GM21447 (cell line): ENCODE data around the gene NFIC.
"Not testable (repeated sequence)": the region's sequence is repeated elsewhere in the genome, so short reads cannot be mapped to it uniquely, and the experiment has no call there.

ENCODE experiments used
- ATAC-seq: cut with Tn5 transposase; IDR thresholded peaks from one replicate; pipeline ENCODE4 v1.9.1; 2021; ENCODE audit not compliant: unreplicated experiment

Gene NFIC

DNA sequence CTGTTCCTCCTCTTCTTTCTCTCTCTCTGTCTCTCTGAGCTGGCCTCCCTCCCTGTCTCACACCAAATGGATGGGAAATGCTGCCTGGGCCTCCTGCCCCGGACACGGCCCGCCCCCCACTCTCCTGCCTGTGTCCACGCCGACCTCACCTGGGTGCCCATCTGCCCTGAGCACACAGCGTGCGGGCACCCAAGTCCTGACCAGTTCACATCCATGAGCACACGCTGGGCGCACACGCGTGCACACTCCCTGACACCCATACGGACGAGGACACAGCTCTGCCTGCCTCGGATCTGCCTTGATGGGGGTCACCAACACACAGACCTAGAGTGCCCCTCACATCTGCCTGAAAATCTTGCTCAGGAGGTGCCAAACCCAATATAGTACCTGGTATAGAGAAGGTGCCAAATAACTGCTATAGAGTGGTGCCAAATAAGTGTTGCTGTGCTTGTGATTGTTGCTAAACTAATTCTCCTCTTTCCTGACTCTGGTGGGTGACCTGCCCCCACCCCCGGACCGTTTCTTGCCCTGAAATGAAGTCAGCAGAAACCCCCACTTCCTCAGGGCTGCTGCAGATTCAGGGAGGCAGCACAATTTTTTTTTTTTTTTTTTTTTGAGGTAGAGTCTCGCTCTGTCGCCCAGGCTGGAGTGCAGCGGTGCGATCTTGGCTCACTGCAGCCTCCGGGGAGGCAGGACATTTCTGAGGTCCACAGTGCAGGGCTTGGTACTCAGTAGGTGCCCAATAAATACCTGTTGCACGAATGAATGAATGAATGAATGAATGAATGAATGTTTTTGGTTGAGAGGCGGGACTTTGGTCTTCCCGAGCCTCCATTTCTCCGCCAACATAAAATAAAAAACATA, 4.6 kb downstream of the NFIC start:
- ATAC-seq, result no peak

DNA sequence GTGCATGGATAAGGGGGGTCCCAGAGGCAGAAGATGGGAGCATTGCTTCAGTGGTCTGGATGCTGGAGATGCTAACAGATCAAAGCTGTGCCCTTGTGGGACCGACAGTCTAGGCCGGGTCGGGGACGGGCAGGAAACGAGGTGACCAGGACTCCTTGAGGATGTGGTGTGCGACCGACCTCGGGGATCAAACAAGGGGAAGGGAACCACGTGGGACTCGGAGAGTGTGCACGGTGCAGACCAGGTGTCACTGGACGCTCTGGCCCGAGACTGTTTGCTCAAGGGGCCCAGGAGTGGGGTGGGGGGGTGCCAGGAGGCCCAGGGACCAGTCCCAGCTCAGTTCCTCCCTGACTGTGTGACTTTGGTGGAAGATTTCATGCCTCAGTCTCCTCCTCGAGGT, 6.0 kb downstream of the NFIC start:
- ATAC-seq, result no peak

DNA sequence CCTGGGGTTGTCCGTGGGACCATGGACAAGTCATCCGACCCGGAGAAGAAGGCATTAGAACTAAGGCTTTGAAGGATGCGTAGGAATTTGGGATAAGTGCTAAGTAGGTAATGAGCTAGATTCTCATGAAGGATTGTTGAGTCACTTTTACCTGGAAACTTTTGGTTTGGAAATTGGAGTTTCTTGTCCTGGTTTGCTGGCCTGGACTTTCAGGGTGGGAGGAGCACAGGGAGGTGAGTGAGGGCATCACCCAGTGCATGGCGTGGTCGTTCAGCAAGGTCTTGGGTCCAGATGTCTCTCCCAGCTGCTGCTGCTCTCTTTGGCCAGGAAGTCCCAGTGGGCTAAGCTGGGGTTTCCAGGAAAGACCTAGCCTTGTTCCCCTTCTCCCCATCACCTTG, 7.6 kb downstream of the NFIC start:
- no peak for ATAC-seq

DNA sequence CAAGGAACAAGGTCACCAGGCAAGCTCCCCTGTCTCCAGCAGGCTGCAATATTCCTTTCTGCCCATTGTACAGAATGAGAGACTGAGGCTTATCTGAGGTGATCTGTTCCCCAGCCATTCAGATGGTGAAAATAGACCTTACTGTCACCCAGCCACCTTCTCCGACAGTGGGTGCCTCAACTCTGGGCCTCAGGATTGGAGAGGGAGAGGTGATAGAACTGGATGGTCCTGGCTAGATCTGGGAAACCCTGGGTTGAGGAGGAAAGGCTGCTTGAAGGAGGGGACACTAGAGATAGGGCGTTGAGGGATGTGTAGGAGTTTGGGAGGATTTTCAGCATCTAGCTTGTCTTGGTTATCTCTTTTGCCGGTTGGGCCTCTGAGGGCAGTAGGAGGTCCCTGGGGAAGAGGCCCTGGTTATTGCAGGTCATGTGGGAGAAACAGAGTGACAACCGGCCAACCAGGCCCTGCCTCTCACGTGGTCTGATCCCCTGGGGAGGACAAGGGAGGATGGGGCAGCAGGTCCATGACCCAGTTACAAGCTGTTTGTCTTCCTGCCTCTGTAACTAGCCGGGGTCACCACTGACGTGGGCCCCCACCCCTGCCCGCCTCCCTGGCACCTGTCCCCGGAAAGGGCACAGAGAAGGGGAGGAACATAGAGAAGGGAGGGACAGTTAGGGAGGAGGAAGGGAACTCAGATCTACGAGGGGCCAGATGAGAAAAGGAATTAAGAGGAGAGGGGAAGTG, 8.2 kb downstream of the NFIC start:
- no peak for ATAC-seq

GRCh38 chr19:3375221-3376090, 9.1 kb downstream of the NFIC start:
- ATAC-seq, result no peak

- ATAC-seq, result not testable (repeated sequence)
Measured at GRCh38 chr19:3376091-3376455, 9.7 kb downstream of the NFIC start.

DNA sequence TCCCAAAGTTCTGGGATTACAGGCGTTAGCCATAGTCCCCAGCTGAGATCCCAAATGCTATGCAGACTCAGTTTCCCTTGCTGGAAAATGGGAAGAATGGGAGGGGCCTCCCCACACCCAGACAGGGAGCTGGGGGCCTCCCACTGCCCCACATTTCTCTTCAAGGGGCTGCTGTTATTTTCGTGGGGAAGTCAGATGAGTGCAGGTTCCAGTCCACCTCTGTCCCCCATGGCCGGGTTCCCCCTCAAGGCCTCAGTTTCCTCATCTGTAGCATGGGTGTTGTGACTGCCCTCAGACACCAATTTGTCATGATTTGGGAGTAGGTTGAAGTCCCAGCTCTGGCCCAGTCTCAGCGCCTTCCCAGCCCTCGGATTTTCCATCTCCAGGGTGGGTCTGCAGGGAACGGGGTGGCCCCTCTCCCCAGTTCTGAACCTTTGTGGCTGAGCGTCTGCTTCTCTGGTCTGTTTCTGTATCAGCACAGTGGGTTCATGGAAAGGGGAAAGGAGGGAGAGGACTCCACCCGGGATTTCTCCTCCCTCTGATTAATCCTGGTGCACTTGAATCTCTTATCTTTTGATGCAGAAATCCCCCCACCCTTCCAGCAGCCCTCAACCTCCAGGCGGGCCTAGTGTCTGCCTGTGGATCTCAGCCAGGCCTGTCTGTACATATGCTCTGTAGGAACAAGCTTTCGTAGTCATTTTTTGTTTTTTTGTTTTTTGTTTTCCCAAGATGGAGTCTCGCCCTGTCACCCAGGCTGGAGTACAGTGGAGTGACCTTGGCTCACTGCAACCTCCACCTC, 12.2 kb downstream of the NFIC start:
- no peak for ATAC-seq

GRCh38 chr19:3380829-3381228, 14.4 kb downstream of the NFIC start:
- ATAC-seq, result no peak

DNA sequence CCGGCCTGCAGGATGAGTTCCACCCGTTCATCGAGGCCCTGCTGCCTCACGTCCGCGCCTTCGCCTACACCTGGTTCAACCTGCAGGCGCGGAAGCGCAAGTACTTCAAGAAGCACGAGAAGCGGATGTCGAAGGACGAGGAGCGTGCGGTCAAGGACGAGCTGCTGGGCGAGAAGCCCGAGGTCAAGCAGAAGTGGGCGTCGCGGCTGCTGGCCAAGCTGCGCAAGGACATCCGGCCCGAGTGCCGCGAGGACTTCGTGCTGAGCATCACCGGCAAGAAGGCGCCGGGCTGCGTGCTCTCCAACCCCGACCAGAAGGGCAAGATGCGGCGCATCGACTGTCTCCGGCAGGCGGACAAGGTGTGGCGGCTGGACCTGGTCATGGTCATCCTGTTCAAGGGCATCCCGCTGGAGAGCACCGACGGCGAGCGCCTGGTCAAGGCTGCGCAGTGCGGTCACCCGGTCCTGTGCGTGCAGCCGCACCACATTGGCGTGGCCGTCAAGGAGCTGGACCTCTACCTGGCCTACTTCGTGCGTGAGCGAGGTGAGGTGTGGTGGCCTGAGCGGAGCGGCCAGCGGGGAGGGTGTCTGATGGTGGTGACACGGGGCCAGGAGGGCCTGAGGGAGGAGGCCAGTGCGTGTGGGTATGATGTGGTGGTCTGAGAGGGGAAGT, 15.5 kb downstream of the NFIC start:
- ATAC-seq, result no peak

DNA sequence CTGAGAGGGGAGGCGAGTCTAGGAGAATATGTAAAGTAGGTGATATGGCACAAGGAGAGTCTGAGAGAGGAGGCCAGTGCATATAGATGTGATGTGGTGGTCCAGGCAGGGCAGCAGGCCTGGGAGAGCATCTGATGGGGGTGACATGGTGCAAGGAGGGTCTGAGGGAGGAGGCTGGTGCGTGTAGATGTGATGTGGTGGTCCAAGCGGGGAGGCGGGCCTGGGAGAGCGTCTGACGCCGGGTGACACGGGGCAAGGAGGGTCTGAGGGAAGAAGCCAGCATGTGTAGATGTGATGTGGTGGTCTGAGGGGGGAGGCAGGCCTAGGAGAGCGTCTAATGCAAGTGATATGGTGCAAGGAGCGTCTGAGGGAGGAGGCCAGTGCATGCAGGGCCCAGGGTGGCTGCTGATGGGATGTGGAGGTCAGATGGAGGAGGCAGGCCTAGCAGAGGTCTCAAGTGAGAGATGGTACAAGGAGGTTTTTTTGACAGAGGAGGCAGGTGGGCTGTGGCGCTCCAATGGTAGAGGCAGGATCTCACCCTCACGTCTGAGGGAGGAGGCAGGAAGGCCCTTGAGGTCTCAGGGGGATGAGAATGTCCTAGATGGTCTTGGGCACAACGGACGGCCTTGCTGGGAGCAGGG, 16.2 kb downstream of the NFIC start:
- ATAC-seq, result no peak

- ATAC-seq, result no peak
Measured at GRCh38 chr19:3383121-3383722, 16.8 kb downstream of the NFIC start.

DNA sequence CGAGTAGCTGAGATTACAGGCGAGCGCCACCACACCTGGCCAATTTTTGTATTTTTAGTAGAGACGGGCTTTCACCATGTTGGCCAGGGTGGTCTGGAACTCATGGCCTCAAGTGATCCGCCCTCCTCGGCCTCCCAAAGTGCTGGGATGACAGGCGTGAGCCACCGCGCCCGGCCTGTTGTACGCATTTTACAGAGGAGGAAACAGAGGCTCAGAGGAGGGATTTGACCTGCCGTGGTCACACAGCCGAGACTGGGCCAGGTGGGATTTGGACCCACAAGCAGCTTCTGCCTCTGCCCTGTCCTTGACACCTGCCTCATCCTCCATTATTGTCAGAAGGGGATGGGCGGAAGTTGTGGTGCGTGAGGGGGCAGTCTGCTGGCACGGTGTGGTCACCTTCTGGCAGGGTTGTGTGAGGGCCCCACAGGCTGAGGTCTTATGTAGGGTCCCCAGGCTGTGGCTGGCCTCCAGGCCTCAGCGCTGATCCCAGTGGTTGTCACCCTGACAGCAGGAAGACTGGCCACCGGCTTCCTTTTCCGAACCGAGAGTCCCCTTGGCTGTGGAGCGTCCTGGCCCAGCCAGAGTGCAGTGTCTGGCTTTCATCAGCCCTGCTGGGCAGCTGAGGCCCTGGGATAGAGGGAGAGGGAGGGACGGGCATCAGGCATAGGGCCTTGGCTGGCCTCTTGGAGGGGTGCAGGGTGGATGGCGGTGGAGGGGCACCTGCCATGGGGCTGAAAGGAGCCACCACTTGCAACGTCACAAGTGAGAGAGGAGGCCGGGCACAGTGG, 20.3 kb downstream of the NFIC start:
- ATAC-seq, result no peak

DNA sequence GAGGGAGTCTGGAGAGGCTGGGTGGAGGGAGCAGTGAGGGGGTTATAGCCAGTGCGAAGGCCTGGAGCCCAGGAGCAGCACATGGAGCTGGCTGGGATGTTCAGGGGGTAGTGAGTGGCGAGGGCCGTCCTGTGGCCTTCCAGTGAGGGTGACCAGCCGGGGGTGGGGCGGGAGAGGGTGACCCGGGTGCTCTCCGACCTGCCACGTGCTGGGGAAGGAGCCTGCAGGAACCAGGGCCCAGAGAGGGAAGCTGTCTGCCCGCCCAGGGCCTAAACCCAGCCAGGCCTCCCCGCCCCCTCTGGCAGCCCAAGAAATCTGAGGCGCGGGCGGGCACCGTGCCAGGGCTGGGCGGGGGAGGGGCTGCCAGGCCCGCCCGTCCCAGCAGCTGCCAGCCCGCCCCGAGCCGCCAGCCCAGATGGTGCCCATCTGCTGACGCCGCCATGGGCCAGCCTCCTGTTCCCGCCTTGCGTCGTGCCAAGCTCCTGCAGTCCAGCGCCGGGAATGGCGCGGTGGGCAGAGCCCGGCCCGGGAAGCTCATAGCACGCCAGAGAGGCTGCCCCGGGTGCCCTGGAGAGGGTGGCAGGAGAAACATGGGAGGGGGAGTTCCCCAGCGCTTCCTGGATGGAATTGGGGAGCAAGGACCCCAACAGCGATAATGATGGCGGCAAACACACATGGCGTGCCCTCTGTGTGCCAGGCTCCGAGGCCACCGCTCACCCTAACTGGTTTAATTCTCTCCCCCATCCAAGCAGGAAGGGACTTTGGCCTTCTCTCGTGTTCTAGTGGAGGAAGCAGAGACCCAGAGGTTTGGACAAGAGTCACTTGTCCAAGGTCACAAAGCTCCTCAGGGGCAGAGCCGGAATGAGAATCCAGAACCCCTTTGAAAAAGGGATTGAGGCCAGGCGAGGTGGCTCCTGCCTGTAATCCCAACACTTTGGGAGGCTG, 21.5 kb downstream of the NFIC start:
- no peak for ATAC-seq

- ATAC-seq, result no peak
Measured at GRCh38 chr19:3389446-3389778, 23.0 kb downstream of the NFIC start.

DNA sequence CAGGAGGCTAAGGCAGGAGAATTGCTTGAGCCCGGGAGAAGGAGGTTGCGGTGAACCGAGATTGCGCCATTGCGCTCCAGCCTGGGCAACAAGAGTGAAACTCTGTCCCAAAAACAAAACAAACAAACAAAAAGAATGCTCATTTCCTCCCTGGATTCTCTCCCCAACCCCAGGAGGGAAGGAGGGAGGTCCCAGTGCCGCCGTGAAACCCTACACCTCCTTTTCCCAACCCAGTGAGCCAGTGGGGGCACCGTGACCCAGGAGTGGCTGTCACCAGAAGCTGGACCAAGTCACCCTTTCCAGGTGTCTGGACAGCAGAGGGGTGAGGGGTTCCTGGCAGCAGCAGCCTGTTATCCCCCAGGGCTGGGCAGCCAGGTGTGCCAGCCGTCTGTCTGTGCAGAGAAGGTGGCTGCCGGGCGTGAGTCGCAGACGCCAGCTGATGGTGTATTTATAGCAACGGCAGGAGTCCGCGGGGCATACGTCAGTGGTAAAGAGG, 23.5 kb downstream of the NFIC start:
- ATAC-seq, result no peak

GRCh38 chr19:3391911-3392310, 25.5 kb downstream of the NFIC start:
- ATAC-seq, result not testable (repeated sequence)

GRCh38 chr19:3392480-3392879, 26.1 kb downstream of the NFIC start:
- no peak for ATAC-seq
